RCC 7860 (cell line): ENCODE data around the gene ATP12A.
A peak's percentile ranks its signal among the peaks of the same experiment; 100 is the strongest.
"Not testable (repeated sequence)": the region's sequence is repeated elsewhere in the genome, so short reads cannot be mapped to it uniquely, and the experiment has no call there.

Experiments used
- DNase-seq: peaks from one replicate; pipeline ENCODE4 v3.0.0-alpha.2; 2015; ENCODE audit warnings: low spot score
- FAIRE-seq: peaks from 2 replicates; lab custom pipeline; 2012; peaks lifted over from hg19 to GRCh38; lab: Jason Lieb, UNC

ATP12A gene

GRCh38 chr13:24724714-24725113 is 44.5 kb downstream of the ATP12A start:
- DNase-seq = no peak
- no peak for FAIRE-seq

GRCh38 chr13:24725379-24725778 is 45.2 kb downstream of the ATP12A start:
- FAIRE-seq (no peak), DNase-seq (no peak)

GRCh38 chr13:24727731-24728601 is 47.8 kb downstream of the ATP12A start:
- DNase-seq (peak; percentile 41), FAIRE-seq (no peak)

GRCh38 chr13:24730873-24731567 is 50.8 kb downstream of the ATP12A start:
- FAIRE-seq = not testable (repeated sequence)

GRCh38 chr13:24734950-24735349 is 54.7 kb downstream of the ATP12A start:
- no peak for DNase-seq
- FAIRE-seq = no peak

More at GRCh38 chr13:24730873-24731567, 50.8 kb downstream of the ATP12A start:
- DNase-seq = not testable (repeated sequence)

- DNase-seq (no peak), FAIRE-seq (no peak)
Measured at GRCh38 chr13:24737042-24737441, 56.8 kb downstream of the ATP12A start.

- FAIRE-seq = no peak
- DNase-seq = no peak
Measured at GRCh38 chr13:24738366-24738847, 58.2 kb downstream of the ATP12A start.

- no peak for FAIRE-seq
- DNase-seq = no peak
Measured at GRCh38 chr13:24740014-24740890, 60.0 kb downstream of the ATP12A start.

- no peak for DNase-seq
- FAIRE-seq = no peak
Measured at GRCh38 chr13:24741016-24741662, 60.9 kb downstream of the ATP12A start.

GRCh38 chr13:24741791-24742190 is 61.6 kb downstream of the ATP12A start:
- DNase-seq = no peak
- FAIRE-seq = no peak

GRCh38 chr13:24742294-24742693 is 62.1 kb downstream of the ATP12A start:
- DNase-seq = no peak
- no peak for FAIRE-seq

GRCh38 chr13:24742977-24743376 is 62.8 kb downstream of the ATP12A start:
- FAIRE-seq = no peak
- DNase-seq = no peak

- FAIRE-seq = no peak
- DNase-seq = no peak
Measured at GRCh38 chr13:24744247-24744646, 64.0 kb downstream of the ATP12A start.

- FAIRE-seq (no peak), DNase-seq (no peak)
Measured at GRCh38 chr13:24745516-24745860, 65.3 kb downstream of the ATP12A start.

GRCh38 chr13:24745861-24746617 is 65.8 kb downstream of the ATP12A start:
- FAIRE-seq = no peak
- no peak for DNase-seq

- FAIRE-seq = no peak
- DNase-seq = no peak
Measured at GRCh38 chr13:24746618-24747247, 66.5 kb downstream of the ATP12A start.

GRCh38 chr13:24747248-24748060 is 67.2 kb downstream of the ATP12A start:
- FAIRE-seq (no peak), DNase-seq (no peak)

- FAIRE-seq (no peak), DNase-seq (no peak)
Measured at GRCh38 chr13:24748061-24748400, 67.8 kb downstream of the ATP12A start.

GRCh38 chr13:24759197-24759596 is 79.0 kb downstream of the ATP12A start:
- no peak for DNase-seq
- FAIRE-seq = no peak
